NCI-H2196 treated with DMSO at 0.1 percent for 48 hours (cell line): ENCODE measurements around the gene HOMER2.
"Not testable (repeated sequence)": the region's sequence is repeated elsewhere in the genome, so short reads cannot be mapped to it uniquely, and the experiment has no call there.

ENCODE experiments used
- DNase-seq: peaks from one replicate; lab custom pipeline; 2025; ENCODE audit not compliant: unreplicated experiment; lab: John Stamatoyannopoulos, UW

HOMER2 gene

GRCh38 chr15:82898961-82899360 is 53.6 kb downstream of the HOMER2 start:
- DNase-seq, result no peak

- no peak for DNase-seq
Observed at GRCh38 chr15:82895983-82896382, 56.5 kb downstream of the HOMER2 start.

- no peak for DNase-seq
Observed at GRCh38 chr15:82894971-82895520, 57.5 kb downstream of the HOMER2 start.

GRCh38 chr15:82893473-82893872 is 59.0 kb downstream of the HOMER2 start:
- not testable (repeated sequence) for DNase-seq

GRCh38 chr15:82892573-82892972 is 59.9 kb downstream of the HOMER2 start:
- no peak for DNase-seq

- DNase-seq, result no peak
Observed at GRCh38 chr15:82890995-82891390, 61.5 kb downstream of the HOMER2 start.

- no peak for DNase-seq
Observed at GRCh38 chr15:82890338-82890994, 62.1 kb downstream of the HOMER2 start.

- no peak for DNase-seq
Observed at GRCh38 chr15:82882273-82882928, 70.1 kb downstream of the HOMER2 start.

- no peak for DNase-seq
Observed at GRCh38 chr15:82881747-82882146, 70.8 kb downstream of the HOMER2 start.

- no peak for DNase-seq
Observed at GRCh38 chr15:82880704-82881103, 71.8 kb downstream of the HOMER2 start.

- DNase-seq, result no peak
Observed at GRCh38 chr15:82878325-82878724, 74.2 kb downstream of the HOMER2 start.

GRCh38 chr15:82877825-82878224 is 74.7 kb downstream of the HOMER2 start:
- DNase-seq, result no peak

- DNase-seq, result no peak
Observed at GRCh38 chr15:82875411-82876003, 77.0 kb downstream of the HOMER2 start.

GRCh38 chr15:82874961-82875360 is 77.6 kb downstream of the HOMER2 start:
- no peak for DNase-seq

- no peak for DNase-seq
Observed at GRCh38 chr15:82874267-82874666, 78.3 kb downstream of the HOMER2 start.

GRCh38 chr15:82873000-82873680 is 79.4 kb downstream of the HOMER2 start:
- DNase-seq, result no peak

- no peak for DNase-seq
Observed at GRCh38 chr15:82871832-82872484, 80.6 kb downstream of the HOMER2 start.

- no peak for DNase-seq
Observed at GRCh38 chr15:82871358-82871757, 81.2 kb downstream of the HOMER2 start.

GRCh38 chr15:82870727-82871320 is 81.7 kb downstream of the HOMER2 start:
- DNase-seq, result no peak

GRCh38 chr15:82865981-82866380 is 86.5 kb downstream of the HOMER2 start:
- DNase-seq, result not testable (repeated sequence)

GRCh38 chr15:82865581-82865980 is 86.9 kb downstream of the HOMER2 start:
- DNase-seq, result not testable (repeated sequence)
